AG10803 (cell line): ENCODE data around the gene FBN1.
A peak's percentile ranks its signal among the peaks of the same experiment; 100 is the strongest.

Source experiments
- DNase-seq: peaks from one replicate; pipeline ENCODE4 v3.0.0; 2010; ENCODE audit warnings: low read depth
- H3K4me3 ChIP-seq: 2 replicates; pipeline ENCODE4 v1.5.1; 2011; ENCODE audit warnings: mild to moderate bottlenecking, low read length, control low read depth
- TF ChIP-seq, protein P1 (sequence below): conservative IDR thresholded peaks from 2 replicates; pipeline ENCODE4 v1.5.1; 2011; ENCODE audit warnings: mild to moderate bottlenecking, low read length, control low read depth, inconsistent platforms

The FBN1 gene

DNA sequence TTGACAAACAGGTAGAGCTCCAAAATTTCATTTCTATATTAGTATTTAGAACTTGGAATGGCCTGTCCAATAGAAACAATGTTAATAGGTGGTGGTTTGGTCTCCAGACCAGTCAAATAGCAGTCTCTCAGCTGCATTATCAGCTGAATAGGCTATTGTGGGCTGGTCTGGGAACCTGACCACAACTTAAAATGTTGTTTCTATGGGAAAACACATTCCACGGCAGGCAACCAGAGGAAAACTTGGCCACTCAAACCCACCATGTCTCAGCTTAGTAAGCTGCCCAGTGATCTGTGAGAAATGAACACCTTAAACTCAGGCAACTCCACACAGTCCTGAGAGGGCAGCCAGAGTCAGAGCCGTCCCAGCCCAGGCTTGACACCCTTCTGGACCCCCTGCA is 20.4 kb downstream of the FBN1 start:
- peak; percentile 54 for DNase-seq
- no peak overlapping the region for H3K4me3 ChIP-seq
- TF ChIP-seq, protein P1, sequence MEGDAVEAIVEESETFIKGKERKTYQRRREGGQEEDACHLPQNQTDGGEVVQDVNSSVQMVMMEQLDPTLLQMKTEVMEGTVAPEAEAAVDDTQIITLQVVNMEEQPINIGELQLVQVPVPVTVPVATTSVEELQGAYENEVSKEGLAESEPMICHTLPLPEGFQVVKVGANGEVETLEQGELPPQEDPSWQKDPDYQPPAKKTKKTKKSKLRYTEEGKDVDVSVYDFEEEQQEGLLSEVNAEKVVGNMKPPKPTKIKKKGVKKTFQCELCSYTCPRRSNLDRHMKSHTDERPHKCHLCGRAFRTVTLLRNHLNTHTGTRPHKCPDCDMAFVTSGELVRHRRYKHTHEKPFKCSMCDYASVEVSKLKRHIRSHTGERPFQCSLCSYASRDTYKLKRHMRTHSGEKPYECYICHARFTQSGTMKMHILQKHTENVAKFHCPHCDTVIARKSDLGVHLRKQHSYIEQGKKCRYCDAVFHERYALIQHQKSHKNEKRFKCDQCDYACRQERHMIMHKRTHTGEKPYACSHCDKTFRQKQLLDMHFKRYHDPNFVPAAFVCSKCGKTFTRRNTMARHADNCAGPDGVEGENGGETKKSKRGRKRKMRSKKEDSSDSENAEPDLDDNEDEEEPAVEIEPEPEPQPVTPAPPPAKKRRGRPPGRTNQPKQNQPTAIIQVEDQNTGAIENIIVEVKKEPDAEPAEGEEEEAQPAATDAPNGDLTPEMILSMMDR: no peak

DNA sequence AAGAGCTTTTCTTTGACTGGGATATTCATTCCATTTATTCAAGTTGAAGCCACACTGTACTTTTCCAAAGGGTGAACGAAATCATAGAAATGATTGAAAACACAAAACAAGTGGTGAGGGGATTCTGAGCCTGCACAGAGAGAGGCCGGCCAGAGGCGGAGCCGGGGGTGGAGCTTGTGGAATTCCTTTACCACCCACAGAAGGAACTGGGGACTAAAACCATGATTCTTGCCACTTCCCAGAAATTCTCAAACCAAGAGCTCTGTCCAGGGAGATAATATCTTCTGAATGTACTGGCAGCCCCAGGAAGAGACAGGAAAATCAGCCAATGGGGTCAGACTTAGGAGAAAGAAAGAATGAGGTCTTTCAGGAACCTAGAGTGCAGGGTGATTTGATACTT is 20.8 kb downstream of the FBN1 start:
- DNase-seq: no peak
- H3K4me3 ChIP-seq: no peak overlapping the region
- TF ChIP-seq, protein P1: no peak

DNA sequence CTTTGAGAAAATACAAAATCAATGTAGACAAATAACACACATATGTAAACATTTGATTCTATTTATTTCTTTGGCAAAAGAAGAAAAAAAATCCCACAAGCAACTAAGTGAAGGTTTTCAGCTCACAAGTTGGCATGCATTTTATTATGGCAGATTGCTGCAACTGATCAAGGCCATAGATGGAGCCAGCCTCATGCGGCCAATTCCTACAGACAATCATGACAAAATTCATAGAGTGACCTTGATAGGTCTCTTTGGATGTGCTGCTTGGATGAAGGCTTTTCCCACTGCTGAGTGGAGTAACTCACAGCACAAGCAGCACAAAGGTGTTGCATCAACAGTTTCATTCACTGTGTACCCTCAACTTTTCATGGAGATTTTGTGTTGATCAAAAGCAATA is 22.1 kb downstream of the FBN1 start:
- DNase-seq: no peak
- H3K4me3 ChIP-seq: no peak overlapping the region
- TF ChIP-seq, protein P1: no peak

DNA sequence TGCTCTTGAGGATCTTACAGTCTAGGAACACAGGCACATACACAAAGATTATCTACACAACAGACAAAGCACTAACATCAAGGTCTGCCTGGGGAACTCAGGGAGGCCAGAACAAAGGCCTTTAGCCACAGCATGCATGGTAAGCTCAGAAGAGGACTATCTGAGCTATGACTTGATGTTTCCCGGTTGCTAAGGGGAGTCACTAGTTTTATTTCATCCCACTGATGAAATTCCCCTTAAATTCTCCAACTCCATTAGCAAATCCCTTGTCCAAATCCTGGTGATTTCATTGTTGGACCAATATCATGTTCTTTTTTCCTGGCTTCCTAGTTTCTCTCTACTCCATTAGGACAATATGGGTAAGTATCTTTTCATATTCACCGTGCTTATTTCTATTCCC is 23.3 kb downstream of the FBN1 start:
- TF ChIP-seq, protein P1: no peak
- H3K4me3 ChIP-seq: no peak overlapping the region
- peak; percentile 64 for DNase-seq

DNA sequence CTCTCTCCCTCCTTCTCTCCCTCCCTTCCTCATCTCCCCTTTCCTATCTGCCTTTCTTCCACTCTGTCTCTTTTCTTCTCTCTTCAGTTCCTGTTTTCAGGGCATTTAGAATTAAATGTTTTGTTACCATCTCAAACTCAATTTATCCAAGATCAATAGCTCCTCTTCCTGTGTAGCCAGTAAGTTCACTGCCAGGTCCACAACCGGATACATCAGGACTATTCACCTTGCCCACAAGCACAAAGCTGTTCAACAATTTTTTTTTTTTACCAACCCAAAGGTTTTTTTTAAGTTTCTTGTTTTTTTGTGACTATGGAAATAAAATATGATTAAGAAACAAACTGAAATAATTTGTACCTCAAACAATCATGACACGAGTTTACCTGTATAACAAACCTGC is 26.1 kb downstream of the FBN1 start:
- TF ChIP-seq, protein P1: no peak
- no peak for DNase-seq
- no peak overlapping the region for H3K4me3 ChIP-seq

DNA sequence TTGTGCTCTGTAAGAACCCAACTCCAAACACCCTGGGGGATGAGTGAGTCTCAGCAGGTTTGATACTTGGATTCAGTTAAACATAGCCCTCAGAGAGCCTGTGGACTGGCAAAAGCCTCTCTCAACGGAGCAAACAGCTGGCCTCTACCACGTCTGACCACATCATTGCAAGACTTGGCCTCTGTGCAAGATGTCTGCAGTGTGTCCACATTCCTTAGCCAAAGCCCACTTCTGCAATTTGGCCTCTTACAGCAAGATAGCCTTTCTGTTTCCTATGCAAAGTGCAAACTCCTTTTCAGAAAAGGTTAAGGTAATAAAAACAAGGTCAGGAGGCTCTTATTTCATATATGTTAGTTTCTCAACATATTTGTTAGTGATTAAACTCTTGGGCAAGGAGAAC is 27.9 kb downstream of the FBN1 start:
- H3K4me3 ChIP-seq: no peak overlapping the region
- peak; percentile 93 for DNase-seq
- TF ChIP-seq, protein P1: no peak

DNA sequence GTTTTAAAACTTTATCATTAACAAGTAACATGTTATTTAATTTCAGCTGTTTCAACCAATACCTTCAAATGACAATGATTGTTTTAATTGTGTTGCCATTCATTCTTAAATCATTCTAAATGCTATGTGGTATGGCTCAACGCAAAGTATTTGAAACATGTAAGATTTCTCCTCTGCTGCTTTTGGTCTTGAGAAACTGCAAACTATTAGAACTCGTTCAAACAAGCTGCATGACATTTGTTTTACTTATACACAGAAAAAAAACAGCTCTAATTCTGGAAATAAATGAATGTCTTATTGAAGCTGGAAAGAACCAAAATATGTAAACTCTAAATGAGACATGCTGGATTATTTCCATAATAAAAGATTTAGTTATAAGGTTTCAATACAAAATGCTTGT is 29.3 kb downstream of the FBN1 start:
- peak; percentile 68 for DNase-seq
- TF ChIP-seq, protein P1: no peak
- H3K4me3 ChIP-seq: no peak overlapping the region
